DND-41 (cell line): Measurements from ENCODE around the gene FSTL1.

Experiments used
- ATAC-seq: fragments of 200-7000 bp; cut with Tn5 transposase; 3 replicates; pipeline ENCODE4 v1.9.1; 2021; ENCODE audit warnings: low read depth; ENCODE audit not compliant: insufficient read depth
- DNase-seq: peaks from one replicate; pipeline ENCODE4 v3.0.0-alpha.2; 2020
- H2AFZ ChIP-seq: 2 replicates; pipeline ENCODE4 v1.6.0; 2012; ENCODE audit warnings: low read depth, low read length
- H3K27ac ChIP-seq: 2 replicates; pipeline ENCODE4 v1.5.1; 2012; ENCODE audit warnings: low read length, inconsistent platforms
- H3K27me3 ChIP-seq: fragments of 200-600 bp; sonication (generic); 2 replicates; pipeline ENCODE4 v1.6.0; 2012; ENCODE audit warnings: low read length, mild to moderate bottlenecking, inconsistent platforms; ENCODE audit not compliant: insufficient read depth, poor library complexity
- H3K36me3 ChIP-seq: 2 replicates; pipeline ENCODE4 v1.5.1; 2012; ENCODE audit warnings: low read length, inconsistent platforms; ENCODE audit not compliant: insufficient read depth
- H3K4me1 ChIP-seq: 2 replicates; pipeline ENCODE4 v1.5.1; 2012; ENCODE audit warnings: mild to moderate bottlenecking, low read length; ENCODE audit not compliant: insufficient read depth
- H3K4me2 ChIP-seq: 2 replicates; pipeline ENCODE4 v1.6.0; 2012; ENCODE audit warnings: mild to moderate bottlenecking, moderate library complexity, low read length, inconsistent platforms; ENCODE audit not compliant: insufficient read depth
- H3K4me3 ChIP-seq, 2 experiments: fragments of 200-600 bp in 1 of 2; shearing (Covaris generic) in 1 of 2; 2 replicates each; pipeline ENCODE4 v1.5.1; 2012 to 2016; ENCODE audit warnings: inconsistent platforms in 2 of 2, low read length in 2 of 2, mild to moderate bottlenecking in 2 of 2, low read depth in 1 of 2, moderate library complexity in 1 of 2
- H3K79me2 ChIP-seq: 2 replicates; pipeline ENCODE4 v1.6.0; 2012; ENCODE audit warnings: low read length, inconsistent platforms; ENCODE audit not compliant: insufficient read depth
- H3K9ac ChIP-seq: 2 replicates; pipeline ENCODE4 v1.6.0; 2012; ENCODE audit warnings: low read depth, mild to moderate bottlenecking, inconsistent platforms, low read length, moderate library complexity
- H3K9me3 ChIP-seq: 2 replicates; pipeline ENCODE4 v1.5.1; 2012; ENCODE audit warnings: low read length, moderate library complexity, mild to moderate bottlenecking, inconsistent platforms; ENCODE audit not compliant: insufficient read depth, severe bottlenecking
- H4K20me1 ChIP-seq: 2 replicates; pipeline ENCODE4 v1.6.0; 2012; ENCODE audit warnings: low read length; ENCODE audit not compliant: insufficient read depth
- CTCF ChIP-seq: IDR thresholded peaks from 2 replicates; pipeline ENCODE4 v1.5.1; 2012; ENCODE audit warnings: borderline replicate concordance, low read length, moderate library complexity, mild to moderate bottlenecking; ENCODE audit not compliant: poor library complexity, severe bottlenecking; ENCODE audit errors: extremely low read depth
- EZH2 ChIP-seq: IDR thresholded peaks from 3 replicates; pipeline ENCODE4 v1.6.1; 2012; ENCODE audit warnings: borderline replicate concordance, low read depth, mild to moderate bottlenecking, moderate library complexity, low read length, inconsistent platforms; ENCODE audit not compliant: severe bottlenecking

FSTL1 gene

GRCh38 chr3:120440001-120440703, 10.6 kb downstream of the FSTL1 start:
- Histone ChIP-seq H4K20me1 (no peaks in the 10 kb centered on the region), H2AFZ (no peak overlapping the region), H3K4me2 (no peak overlapping the region), H3K9ac (no peak overlapping the region), H3K27me3 (no peaks in the 10 kb centered on the region), H3K4me1 (no peaks in the 10 kb centered on the region), H3K9me3 (no peaks in the 10 kb centered on the region), H3K27ac (no peak overlapping the region), H3K36me3 (no peaks in the 10 kb centered on the region), H3K79me2 (no peaks in the 10 kb centered on the region), H3K4me3 (no peak overlapping the region)
- no peak for TF ChIP-seq EZH2
- no peak for TF ChIP-seq CTCF
- ATAC-seq: no peak
- no peak for DNase-seq

GRCh38 chr3:120438665-120439370, 12.0 kb downstream of the FSTL1 start:
- H3K4me2 ChIP-seq: no peak overlapping the region
- no peaks in the 10 kb centered on the region for H3K27me3 ChIP-seq
- H3K4me1 ChIP-seq: no peaks in the 10 kb centered on the region
- H3K79me2 ChIP-seq: no peaks in the 10 kb centered on the region
- H3K4me3 ChIP-seq: no peak overlapping the region
- no peak overlapping the region for H3K27ac ChIP-seq
- no peaks in the 10 kb centered on the region for H3K36me3 ChIP-seq
- H2AFZ ChIP-seq: no peak overlapping the region
- no peak for ATAC-seq
- DNase-seq: no peak
- no peaks in the 10 kb centered on the region for H4K20me1 ChIP-seq
- H3K9ac ChIP-seq: no peak overlapping the region
- TF ChIP-seq CTCF (no peak), EZH2 (no peak)
- no peaks in the 10 kb centered on the region for H3K9me3 ChIP-seq

GRCh38 chr3:120438216-120438615, 12.6 kb downstream of the FSTL1 start:
- DNase-seq (no peak), ATAC-seq (no peak)
- Histone ChIP-seq H3K9ac (no peak overlapping the region), H3K27me3 (no peaks in the 10 kb centered on the region), H3K4me3 (no peak overlapping the region), H3K36me3 (no peaks in the 10 kb centered on the region), H3K4me2 (no peak overlapping the region), H3K27ac (no peak overlapping the region), H3K9me3 (no peaks in the 10 kb centered on the region), H2AFZ (no peak overlapping the region), H3K79me2 (no peaks in the 10 kb centered on the region), H4K20me1 (no peaks in the 10 kb centered on the region), H3K4me1 (no peaks in the 10 kb centered on the region)
- TF ChIP-seq CTCF (no peak), EZH2 (no peak)
